Right lobe of liver (tissue), 4 donors: ENCODE measurements around the gene PTPRN2.
"Not testable (repeated sequence)": the region's sequence is repeated elsewhere in the genome, so short reads cannot be mapped to it uniquely, and the experiment has no call there.

ENCODE experiments used
- POLR2A ChIP-seq: fragments of 450-650 bp; IDR thresholded peaks from one replicate; pipeline ENCODE4 v1.6.1; 2017; ENCODE audit warnings: antibody characterized with exemption, mild to moderate bottlenecking
- TF ChIP-seq, protein P1 (sequence below), 4 donors: fragments of 200-600 bp in 3 of 4; fragments of 450-650 bp in 1 of 4; IDR thresholded peaks; one replicate each; pipeline versions ENCODE4 v1.5.1 to v1.8.0; 2016 to 2022; ENCODE audit warnings: antibody characterized with exemption in 4 of 4, mild to moderate bottlenecking in 2 of 4
- donor health status: DM: no; HTN: no; CAD: no.
- donor health status: DM: no; HTN: no; CAD: no.
- donor health status: DM: no; HTN: yes; CAD: no.

DNA sequence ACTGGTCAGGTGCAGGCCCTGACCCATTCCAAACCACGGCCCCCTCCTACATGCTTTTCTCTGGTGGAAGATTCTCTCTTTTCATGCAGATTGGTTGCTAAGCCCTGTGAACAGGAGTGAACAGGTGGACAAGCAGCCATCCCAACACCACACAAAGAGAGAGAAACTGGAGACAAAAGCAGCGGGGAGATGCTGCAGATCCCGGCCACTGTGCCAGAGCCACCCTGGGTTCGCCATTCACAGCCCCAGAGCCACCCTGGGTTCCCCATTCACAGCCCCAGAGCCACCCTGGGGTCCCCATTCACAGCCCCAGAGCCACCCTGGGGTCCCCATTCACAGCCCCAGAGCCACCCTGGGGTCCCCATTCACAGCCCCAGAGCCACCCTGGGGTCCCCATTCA, 239.6 kb downstream of the PTPRN2 start:
- TF ChIP-seq POLR2A = not testable (repeated sequence)
- TF ChIP-seq, protein P1, sequence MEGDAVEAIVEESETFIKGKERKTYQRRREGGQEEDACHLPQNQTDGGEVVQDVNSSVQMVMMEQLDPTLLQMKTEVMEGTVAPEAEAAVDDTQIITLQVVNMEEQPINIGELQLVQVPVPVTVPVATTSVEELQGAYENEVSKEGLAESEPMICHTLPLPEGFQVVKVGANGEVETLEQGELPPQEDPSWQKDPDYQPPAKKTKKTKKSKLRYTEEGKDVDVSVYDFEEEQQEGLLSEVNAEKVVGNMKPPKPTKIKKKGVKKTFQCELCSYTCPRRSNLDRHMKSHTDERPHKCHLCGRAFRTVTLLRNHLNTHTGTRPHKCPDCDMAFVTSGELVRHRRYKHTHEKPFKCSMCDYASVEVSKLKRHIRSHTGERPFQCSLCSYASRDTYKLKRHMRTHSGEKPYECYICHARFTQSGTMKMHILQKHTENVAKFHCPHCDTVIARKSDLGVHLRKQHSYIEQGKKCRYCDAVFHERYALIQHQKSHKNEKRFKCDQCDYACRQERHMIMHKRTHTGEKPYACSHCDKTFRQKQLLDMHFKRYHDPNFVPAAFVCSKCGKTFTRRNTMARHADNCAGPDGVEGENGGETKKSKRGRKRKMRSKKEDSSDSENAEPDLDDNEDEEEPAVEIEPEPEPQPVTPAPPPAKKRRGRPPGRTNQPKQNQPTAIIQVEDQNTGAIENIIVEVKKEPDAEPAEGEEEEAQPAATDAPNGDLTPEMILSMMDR (IDR thresholded peaks at IDR 0.05) = not testable (repeated sequence)
